GM12878 (cell line): Measurements from ENCODE around the gene COL23A1. TPM values are rescaled to one million over a fixed set of nuclear protein-coding genes. Genes with fewer than 3 reads are reported as not detected.

Experiments
- ATAC-seq: fragments of 200-7000 bp; cut with Tn5 transposase; 3 replicates; pipeline ENCODE4 v1.9.1; 2020; ENCODE audit warnings: mild to moderate bottlenecking, moderate library complexity
- BruUV-seq: library from RNA; stranded (reverse); fragments of 400-500 nt; replicated peaks from 2 replicates; lab custom pipeline; 2021; lab: Mats Ljungman, UMichigan
- CTCF ChIA-PET: fragments of 300-600 bp; sonication (Branson Sonifier 250); formaldehyde crosslinking; extraction: SDS; loops from one replicate; lab custom pipeline; 2021; ENCODE audit warnings: inconsistent platforms; lab: Yijun Ruan, JAX
- POLR2A ChIA-PET: fragments of 350-600 bp; formaldehyde crosslinking; extraction: SDS; loops from one replicate; lab custom pipeline; 2021; ENCODE audit warnings: inconsistent platforms; lab: Charles Lee
- RAD21 ChIA-PET: fragments of 300-600 bp; sonication (Branson Sonifier 250); formaldehyde crosslinking; loops from one replicate; lab custom pipeline; 2023; ENCODE audit warnings: antibody characterized with exemption; ENCODE audit not compliant: unreplicated experiment; lab: Charles Lee
- SMC1A ChIA-PET: fragments of 300-600 bp; sonication (Branson Sonifier 250); formaldehyde crosslinking; loops from one replicate; lab custom pipeline; 2023; ENCODE audit not compliant: unreplicated experiment, uncharacterized antibody; lab: Charles Lee
- DNase-seq: peaks from one replicate; pipeline ENCODE4 v3.0.0-alpha.2; 2011; ENCODE audit warnings: low read depth, low spot score
- FAIRE-seq: peaks from 3 replicates; lab custom pipeline; 2011; peaks lifted over from hg19 to GRCh38; lab: Jason Lieb, UNC
- H2AFZ ChIP-seq: 2 replicates; pipeline ENCODE4 v1.6.0; 2011; ENCODE audit warnings: low read depth, low read length, control low read depth; ENCODE audit not compliant: control insufficient read depth
- H3K27ac ChIP-seq: 2 replicates; pipeline ENCODE4 v1.5.1; 2011; ENCODE audit warnings: control low read depth; ENCODE audit not compliant: control insufficient read depth, insufficient read depth
- H3K27me3 ChIP-seq, 2 experiments: replicated peaks in 1 of 2; 2 replicates each; pipeline versions ENCODE4 v1.6.0 to v1.6.1; 2011; ENCODE audit warnings: low read length in 1 of 2; ENCODE audit not compliant: control insufficient read depth in 2 of 2, insufficient read depth in 2 of 2
- H3K36me3 ChIP-seq, 2 experiments: 2 replicates each; pipeline ENCODE4 v1.5.1; 2011; ENCODE audit warnings: low read length in 1 of 2; ENCODE audit not compliant: control insufficient read depth in 2 of 2, insufficient read depth in 2 of 2
- H3K4me1 ChIP-seq: 2 replicates; pipeline ENCODE4 v1.6.1; 2011; ENCODE audit warnings: mild to moderate bottlenecking, low read length, moderate library complexity, mixed read lengths; ENCODE audit not compliant: control insufficient read depth, insufficient read depth
- H3K4me2 ChIP-seq: 2 replicates; pipeline ENCODE4 v1.6.0; 2011; ENCODE audit warnings: control low read depth; ENCODE audit not compliant: control insufficient read depth, insufficient read depth
- H3K4me3 ChIP-seq: fragments of 200-600 bp; sonication (generic); 2 replicates; pipeline ENCODE4 v1.5.1; 2016
- H3K79me2 ChIP-seq: 2 replicates; pipeline ENCODE4 v1.6.0; 2011; ENCODE audit warnings: low read length; ENCODE audit not compliant: control insufficient read depth, insufficient read depth
- H3K9ac ChIP-seq: 2 replicates; pipeline ENCODE4 v1.8.0; 2011; ENCODE audit warnings: low read length, control low read depth, mixed read lengths; ENCODE audit not compliant: control insufficient read depth, insufficient read depth
- H3K9me3 ChIP-seq: replicated peaks from 3 replicates; pipeline ENCODE4 v1.5.1; 2011; ENCODE audit warnings: mild to moderate bottlenecking, low read length; ENCODE audit not compliant: control insufficient read depth, insufficient read depth
- H4K20me1 ChIP-seq: 2 replicates; pipeline ENCODE4 v1.6.0; 2011; ENCODE audit not compliant: control insufficient read depth, insufficient read depth
- BHLHE40 ChIP-seq, 2 experiments: fragments of 450-650 bp in 1 of 2; IDR thresholded peaks; 2 replicates each; pipeline ENCODE4 v1.6.1; 2011 to 2017; ENCODE audit warnings: low read depth in 2 of 2, borderline replicate concordance in 1 of 2, improper control_type of control experiment in 1 of 2, low read length in 1 of 2, mild to moderate bottlenecking in 1 of 2
- CBX3 ChIP-seq: fragments of 200-600 bp; sonication (generic); IDR thresholded peaks from 2 replicates; pipeline ENCODE4 v1.6.1; 2016; ENCODE audit warnings: low read depth, borderline replicate concordance
- KLF5 ChIP-seq: fragments of 450-650 bp; IDR thresholded peaks from 2 replicates; pipeline ENCODE4 v1.6.1; 2014; ENCODE audit warnings: mild to moderate bottlenecking; ENCODE audit not compliant: partially characterized antibody
- RBBP5 ChIP-seq: fragments of 200-600 bp; sonication (generic); conservative IDR thresholded peaks from 2 replicates; pipeline ENCODE4 v1.6.1; 2016
- WGBS: methylation state at CpG from one replicate; pipeline ENCODE4 v1.1.6; 2016; ENCODE audit warnings: low lambda C conversion rate; ENCODE audit not compliant: insufficient replicate concordance, insufficient coverage; ENCODE audit errors: missing lambda C conversion rate; 5-methylcytosine and 5-hydroxymethylcytosine counted together
- in situ Hi-C: fragments of 300-500 bp; cut with MboI; formaldehyde crosslinking; loops from 9 replicates; pipeline ENCODE4 v1.14.3; 2018; ENCODE audit warnings: mixed read lengths
- intact Hi-C: fragments of 100-400 bp; cut with micrococcal nuclease; formaldehyde crosslinking; loops from one replicate; pipeline ENCODE4 v1.14.2; 2022; ENCODE audit not compliant: unreplicated experiment
- polyA plus RNA-seq, 11 experiments: library from polyadenylated mRNA; depleted of rRNA in 4 of 11; unstranded in 6 of 11; stranded (reverse) in 5 of 11; fragments of >200 nt; fragmentation: Nextera tagmentation in 4 of 11; fragmentation: Illumina TruSeq in 1 of 11; extraction: Ambion mirVana in 4 of 11; extraction: Trizol in 1 of 11; gene quantifications; 1 replicate in 1 of 11; 2 replicates in 10 of 11; pipeline versions ENCODE4 v1.2.1 to v1.2.3, GENCODE V29; 2011 to 2016; ENCODE audit warnings: inconsistent platforms in 2 of 11, missing spikeins in 2 of 11, low read depth in 1 of 11
- total RNA-seq, 4 experiments: library from RNA; depleted of rRNA in 3 of 4; stranded (reverse); fragments of >200 nt in 3 of 4; fragmentation: Illumina TruSeq in 1 of 4; extraction: Trizol in 1 of 4; gene quantifications; 2 replicates each; pipeline versions ENCODE4 v1.2.1 to v1.2.3, GENCODE V29; 2013 to 2021
- TF ChIP-seq, protein P1 (sequence below): IDR thresholded peaks from 2 replicates; pipeline ENCODE4 v1.6.1; 2011; ENCODE audit warnings: low read depth, low read length, improper control_type of control experiment, borderline replicate concordance
- TF ChIP-seq, protein P2 (sequence below), 3 experiments: IDR thresholded peaks in 2 of 3; conservative IDR thresholded peaks in 1 of 3; 2 replicates each; pipeline ENCODE4 v1.5.1; 2011; ENCODE audit warnings: low read depth in 3 of 3, low read length in 3 of 3, mild to moderate bottlenecking in 3 of 3, control low read depth in 2 of 3, moderate library complexity in 2 of 3, inconsistent platforms in 1 of 3, mixed read lengths in 1 of 3; ENCODE audit not compliant: control insufficient read depth in 2 of 3, insufficient read depth in 1 of 3; ENCODE audit errors: extremely low read depth in 1 of 3
- TF ChIP-seq, protein P3 (sequence below): fragments of 450-650 bp; formaldehyde crosslinking; IDR thresholded peaks from 2 replicates; pipeline ENCODE4 v1.5.0; 2022; ENCODE audit warnings: mild to moderate bottlenecking, missing genetic modification characterization

COL23A1 gene
- total and polyA plus RNA-seq, 10 of the 15 experiments (the other 5 are each of a cell fraction or from before 2014, with no cell fraction given), result 0.03 to 0.83 (median 0.09) TPM; not detected in 5

DNA sequence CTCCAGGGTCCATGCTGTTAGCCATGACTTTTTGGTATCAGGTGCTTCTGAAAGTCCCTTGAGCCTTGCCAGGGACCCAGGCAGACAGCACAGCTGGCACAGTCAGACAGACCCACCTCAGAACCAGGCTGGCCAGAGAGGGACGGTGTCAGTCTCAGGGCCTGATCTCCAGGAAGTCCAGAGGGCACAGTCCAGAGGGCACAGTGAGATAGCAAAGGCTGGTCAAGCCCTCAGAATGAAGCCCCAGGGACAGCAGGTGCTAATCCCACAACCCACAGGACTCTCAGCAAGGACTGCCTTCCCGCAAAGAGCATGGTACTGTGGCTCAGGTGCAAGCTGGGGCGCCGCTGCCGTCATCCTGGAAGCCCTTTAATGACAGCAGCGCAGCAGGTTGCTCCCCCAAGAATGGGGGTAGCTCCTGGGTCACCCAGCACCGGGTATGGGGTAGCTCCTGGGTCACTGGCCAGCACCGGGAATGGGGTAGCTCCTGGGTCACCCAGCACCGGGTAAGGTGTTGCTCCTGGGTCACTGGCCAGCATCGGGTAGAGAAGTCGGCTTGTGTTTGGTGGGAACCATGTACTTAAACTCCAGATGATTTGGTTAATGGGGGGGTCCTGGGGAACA lies 252.0 kb downstream of the COL23A1 start (continued):
- TF ChIP-seq, protein P1, sequence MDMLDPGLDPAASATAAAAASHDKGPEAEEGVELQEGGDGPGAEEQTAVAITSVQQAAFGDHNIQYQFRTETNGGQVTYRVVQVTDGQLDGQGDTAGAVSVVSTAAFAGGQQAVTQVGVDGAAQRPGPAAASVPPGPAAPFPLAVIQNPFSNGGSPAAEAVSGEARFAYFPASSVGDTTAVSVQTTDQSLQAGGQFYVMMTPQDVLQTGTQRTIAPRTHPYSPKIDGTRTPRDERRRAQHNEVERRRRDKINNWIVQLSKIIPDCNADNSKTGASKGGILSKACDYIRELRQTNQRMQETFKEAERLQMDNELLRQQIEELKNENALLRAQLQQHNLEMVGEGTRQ, result no peak
- TF ChIP-seq BHLHE40 (IDR thresholded peaks at IDR 0.05; ENCODE audit: borderline replicate concordance in 1 of 2, low read depth in 2 of 2, low read length in 1 of 2), result no peak
- no peak for TF ChIP-seq RBBP5

DNA sequence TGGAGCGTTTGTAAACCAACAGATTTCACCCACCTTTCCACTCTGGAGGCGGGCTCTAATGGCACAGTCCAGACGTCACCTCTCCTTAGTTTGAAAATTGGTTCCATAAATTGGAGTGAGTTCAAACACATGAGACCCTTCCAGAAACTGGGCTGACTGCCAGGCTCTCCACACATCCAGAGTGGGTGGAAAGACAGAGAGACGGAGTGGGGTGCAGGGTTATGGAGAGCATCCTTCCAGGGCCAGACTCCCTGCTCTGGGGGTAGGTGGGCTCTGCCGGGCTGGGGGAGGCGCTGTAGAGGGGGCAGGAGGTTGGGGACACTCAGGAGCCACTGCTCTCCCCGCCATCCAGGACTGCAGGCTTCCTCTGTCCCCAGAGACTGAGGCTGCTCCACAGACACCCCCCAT lies 252.9 kb downstream of the COL23A1 start:
- Histone ChIP-seq H3K4me2 (no peak overlapping the region), H4K20me1 (no peaks in the 10 kb centered on the region), H3K4me3 (no peak overlapping the region), H2AFZ (no peak overlapping the region), H3K9me3 (no peaks in the 10 kb centered on the region; the same call in 2 of the 3 replicates), H3K79me2 (no peaks in the 10 kb centered on the region), H3K4me1 (no peaks in the 10 kb centered on the region), H3K9ac (no peak overlapping the region), H3K27me3 (no peaks in the 10 kb centered on the region; a peak in 2 of 4 replicates), H3K36me3 (no peaks in the 10 kb centered on the region), H3K27ac (no peak overlapping the region)
- no peak for FAIRE-seq
- intact Hi-C loops (no loop called here), in situ Hi-C loops (no loop called here)
- ChIA-PET POLR2A (no interaction called here), CTCF (no interaction called here), SMC1A (no interaction called here), RAD21 (no interaction called here)
- BruUV-seq, result no TSS peak
- no peak for DNase-seq
- TF ChIP-seq RBBP5 (no peak), CBX3 (no peak), KLF5 (no peak)
- TF ChIP-seq, protein P2, sequence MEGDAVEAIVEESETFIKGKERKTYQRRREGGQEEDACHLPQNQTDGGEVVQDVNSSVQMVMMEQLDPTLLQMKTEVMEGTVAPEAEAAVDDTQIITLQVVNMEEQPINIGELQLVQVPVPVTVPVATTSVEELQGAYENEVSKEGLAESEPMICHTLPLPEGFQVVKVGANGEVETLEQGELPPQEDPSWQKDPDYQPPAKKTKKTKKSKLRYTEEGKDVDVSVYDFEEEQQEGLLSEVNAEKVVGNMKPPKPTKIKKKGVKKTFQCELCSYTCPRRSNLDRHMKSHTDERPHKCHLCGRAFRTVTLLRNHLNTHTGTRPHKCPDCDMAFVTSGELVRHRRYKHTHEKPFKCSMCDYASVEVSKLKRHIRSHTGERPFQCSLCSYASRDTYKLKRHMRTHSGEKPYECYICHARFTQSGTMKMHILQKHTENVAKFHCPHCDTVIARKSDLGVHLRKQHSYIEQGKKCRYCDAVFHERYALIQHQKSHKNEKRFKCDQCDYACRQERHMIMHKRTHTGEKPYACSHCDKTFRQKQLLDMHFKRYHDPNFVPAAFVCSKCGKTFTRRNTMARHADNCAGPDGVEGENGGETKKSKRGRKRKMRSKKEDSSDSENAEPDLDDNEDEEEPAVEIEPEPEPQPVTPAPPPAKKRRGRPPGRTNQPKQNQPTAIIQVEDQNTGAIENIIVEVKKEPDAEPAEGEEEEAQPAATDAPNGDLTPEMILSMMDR (IDR thresholded peaks at IDR 0.05 in 2 of 3, conservative IDR thresholded peaks at IDR 0.05 in 1 of 3; ENCODE audit: control insufficient read depth in 2 of 3, extremely low read depth in 1 of 3, insufficient read depth in 1 of 3, low read depth in 3 of 3, low read length in 3 of 3), result no peak
- TF ChIP-seq, protein P3, sequence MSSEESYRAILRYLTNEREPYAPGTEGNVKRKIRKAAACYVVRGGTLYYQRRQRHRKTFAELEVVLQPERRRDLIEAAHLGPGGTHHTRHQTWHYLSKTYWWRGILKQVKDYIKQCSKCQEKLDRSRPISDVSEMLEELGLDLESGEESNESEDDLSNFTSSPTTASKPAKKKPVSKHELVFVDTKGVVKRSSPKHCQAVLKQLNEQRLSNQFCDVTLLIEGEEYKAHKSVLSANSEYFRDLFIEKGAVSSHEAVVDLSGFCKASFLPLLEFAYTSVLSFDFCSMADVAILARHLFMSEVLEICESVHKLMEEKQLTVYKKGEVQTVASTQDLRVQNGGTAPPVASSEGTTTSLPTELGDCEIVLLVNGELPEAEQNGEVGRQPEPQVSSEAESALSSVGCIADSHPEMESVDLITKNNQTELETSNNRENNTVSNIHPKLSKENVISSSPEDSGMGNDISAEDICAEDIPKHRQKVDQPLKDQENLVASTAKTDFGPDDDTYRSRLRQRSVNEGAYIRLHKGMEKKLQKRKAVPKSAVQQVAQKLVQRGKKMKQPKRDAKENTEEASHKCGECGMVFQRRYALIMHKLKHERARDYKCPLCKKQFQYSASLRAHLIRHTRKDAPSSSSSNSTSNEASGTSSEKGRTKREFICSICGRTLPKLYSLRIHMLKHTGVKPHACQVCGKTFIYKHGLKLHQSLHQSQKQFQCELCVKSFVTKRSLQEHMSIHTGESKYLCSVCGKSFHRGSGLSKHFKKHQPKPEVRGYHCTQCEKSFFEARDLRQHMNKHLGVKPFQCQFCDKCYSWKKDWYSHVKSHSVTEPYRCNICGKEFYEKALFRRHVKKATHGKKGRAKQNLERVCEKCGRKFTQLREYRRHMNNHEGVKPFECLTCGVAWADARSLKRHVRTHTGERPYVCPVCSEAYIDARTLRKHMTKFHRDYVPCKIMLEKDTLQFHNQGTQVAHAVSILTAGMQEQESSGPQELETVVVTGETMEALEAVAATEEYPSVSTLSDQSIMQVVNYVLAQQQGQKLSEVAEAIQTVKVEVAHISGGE (CRISPR knock-in tag), result no peak
- WGBS, result 17% methylated on average over 7 of the region's 7 CpGs
- ATAC-seq, result no peak
